ENCODE measurements around the gene ATP8A2.
"Not testable (repeated sequence)": the region's sequence is repeated elsewhere in the genome, so short reads cannot be mapped to it uniquely, and the experiment has no call there.

ATP8A2 gene

GRCh38 chr13:26047040-26047439 is 675.3 kb downstream of the ATP8A2 start:
- no peak overlapping the region for H3K27ac Mint-ChIP-seq
- H3K36me3 Mint-ChIP-seq = no peaks in the 10 kb centered on the region
- H3K9me3 Mint-ChIP-seq = no peaks in the 10 kb centered on the region
- H3K4me3 Mint-ChIP-seq = no peak overlapping the region
- no peak for ATAC-seq
- no peaks in the 10 kb centered on the region for H3K4me1 Mint-ChIP-seq
- peaks cover 35% of the 10 kb centered on the region for H3K27me3 Mint-ChIP-seq

GRCh38 chr13:26048741-26049140 is 677.0 kb downstream of the ATP8A2 start:
- H3K4me3 Mint-ChIP-seq = no peak overlapping the region
- no peaks in the 10 kb centered on the region for H3K4me1 Mint-ChIP-seq
- H3K27ac Mint-ChIP-seq = no peak overlapping the region
- no peaks in the 10 kb centered on the region for H3K36me3 Mint-ChIP-seq
- no peaks in the 10 kb centered on the region for H3K9me3 Mint-ChIP-seq
- no peak for ATAC-seq
- H3K27me3 Mint-ChIP-seq = peaks cover 49% of the 10 kb centered on the region

- no peaks in the 10 kb centered on the region for H3K36me3 Mint-ChIP-seq
- peaks cover 49% of the 10 kb centered on the region for H3K27me3 Mint-ChIP-seq
- H3K4me3 Mint-ChIP-seq = no peak overlapping the region
- ATAC-seq = no peak
- no peaks in the 10 kb centered on the region for H3K4me1 Mint-ChIP-seq
- H3K27ac Mint-ChIP-seq = no peak overlapping the region
- no peaks in the 10 kb centered on the region for H3K9me3 Mint-ChIP-seq
Measured at GRCh38 chr13:26050568-26051230, 678.9 kb downstream of the ATP8A2 start.

- Mint-ChIP-seq H3K4me3 (no peak overlapping the region), H3K36me3 (no peaks in the 10 kb centered on the region), H3K4me1 (no peaks in the 10 kb centered on the region), H3K27me3 (peaks cover 49% of the 10 kb centered on the region), H3K27ac (no peak overlapping the region), H3K9me3 (no peaks in the 10 kb centered on the region)
- no peak for ATAC-seq
Measured at GRCh38 chr13:26051231-26051656, 679.5 kb downstream of the ATP8A2 start.

- Mint-ChIP-seq H3K27ac (no peak within 1 kb of the TSS), H3K4me1 (no peaks in the 10 kb centered on the region), H3K4me3 (peak within 1 kb of the TSS; percentile 43), H3K36me3 (no peaks in the 10 kb centered on the region), H3K27me3 (peaks cover 49% of the 10 kb centered on the region), H3K9me3 (no peaks in the 10 kb centered on the region)
- peak; percentile 45 for ATAC-seq
Measured at GRCh38 chr13:26051657-26052311, 680.0 kb downstream of the ATP8A2 start, which contains the start of gene SHISA2. Gene SHISA2, minus strand, starts transcription at chr13:26052016. Its CDS starts 1,041 bp downstream, at chr13:26050975.

GRCh38 chr13:26052337-26052736 is 680.6 kb downstream of the ATP8A2 start:
- H3K36me3 Mint-ChIP-seq = no peaks in the 10 kb centered on the region
- H3K4me1 Mint-ChIP-seq = no peaks in the 10 kb centered on the region
- H3K9me3 Mint-ChIP-seq = no peaks in the 10 kb centered on the region
- peaks cover 47% of the 10 kb centered on the region for H3K27me3 Mint-ChIP-seq
- no peak for ATAC-seq
- H3K4me3 Mint-ChIP-seq = peak overlapping the region; percentile 43
- H3K27ac Mint-ChIP-seq = no peak overlapping the region

GRCh38 chr13:26053418-26053980 is 681.7 kb downstream of the ATP8A2 start:
- H3K27me3 Mint-ChIP-seq = peaks cover 47% of the 10 kb centered on the region
- ATAC-seq = no peak
- H3K27ac Mint-ChIP-seq = no peak overlapping the region

GRCh38 chr13:26054896-26055295 is 683.1 kb downstream of the ATP8A2 start:
- Mint-ChIP-seq H3K9me3 (no peaks in the 10 kb centered on the region), H3K27ac (no peak overlapping the region), H3K4me3 (no peak overlapping the region), H3K27me3 (peaks cover 37% of the 10 kb centered on the region), H3K36me3 (no peaks in the 10 kb centered on the region), H3K4me1 (no peaks in the 10 kb centered on the region)
- no peak for ATAC-seq

More at GRCh38 chr13:26053418-26053980, 681.7 kb downstream of the ATP8A2 start:
- no peaks in the 10 kb centered on the region for H3K9me3 Mint-ChIP-seq
- no peaks in the 10 kb centered on the region for H3K36me3 Mint-ChIP-seq
- H3K4me1 Mint-ChIP-seq = no peaks in the 10 kb centered on the region
- no peak overlapping the region for H3K4me3 Mint-ChIP-seq

- no peak for ATAC-seq
- no peak overlapping the region for H3K27ac Mint-ChIP-seq
- no peaks in the 10 kb centered on the region for H3K4me1 Mint-ChIP-seq
- no peaks in the 10 kb centered on the region for H3K36me3 Mint-ChIP-seq
- H3K4me3 Mint-ChIP-seq = no peak overlapping the region
- H3K9me3 Mint-ChIP-seq = no peaks in the 10 kb centered on the region
- H3K27me3 Mint-ChIP-seq = peaks cover 8% of the 10 kb centered on the region
Measured at GRCh38 chr13:26058704-26059103, 686.9 kb downstream of the ATP8A2 start.

GRCh38 chr13:26060357-26060756 is 688.6 kb downstream of the ATP8A2 start:
- no peaks in the 10 kb centered on the region for H3K36me3 Mint-ChIP-seq
- no peak for ATAC-seq
- H3K4me1 Mint-ChIP-seq = no peaks in the 10 kb centered on the region
- H3K9me3 Mint-ChIP-seq = no peaks in the 10 kb centered on the region
- no peak overlapping the region for H3K4me3 Mint-ChIP-seq
- H3K27ac Mint-ChIP-seq = no peak overlapping the region
- peaks cover 8% of the 10 kb centered on the region for H3K27me3 Mint-ChIP-seq

- peaks cover 8% of the 10 kb centered on the region for H3K27me3 Mint-ChIP-seq
- H3K36me3 Mint-ChIP-seq = no peaks in the 10 kb centered on the region
Measured at GRCh38 chr13:26061256-26061655, 689.5 kb downstream of the ATP8A2 start.

GRCh38 chr13:26061947-26062346 is 690.2 kb downstream of the ATP8A2 start:
- H3K9me3 Mint-ChIP-seq = no peaks in the 10 kb centered on the region
- H3K4me3 Mint-ChIP-seq = no peak overlapping the region
- no peaks in the 10 kb centered on the region for H3K36me3 Mint-ChIP-seq
- H3K4me1 Mint-ChIP-seq = no peaks in the 10 kb centered on the region
- peaks cover 8% of the 10 kb centered on the region for H3K27me3 Mint-ChIP-seq
- no peak overlapping the region for H3K27ac Mint-ChIP-seq
- ATAC-seq = no peak

More at GRCh38 chr13:26061256-26061655, 689.5 kb downstream of the ATP8A2 start:
- H3K4me1 Mint-ChIP-seq = no peaks in the 10 kb centered on the region
- no peaks in the 10 kb centered on the region for H3K9me3 Mint-ChIP-seq
- H3K27ac Mint-ChIP-seq = no peak overlapping the region
- no peak overlapping the region for H3K4me3 Mint-ChIP-seq
- ATAC-seq = no peak

GRCh38 chr13:26062853-26063444 is 691.2 kb downstream of the ATP8A2 start:
- H3K36me3 Mint-ChIP-seq = no peaks in the 10 kb centered on the region
- H3K4me1 Mint-ChIP-seq = no peaks in the 10 kb centered on the region
- no peaks in the 10 kb centered on the region for H3K9me3 Mint-ChIP-seq
- no peak for ATAC-seq
- H3K4me3 Mint-ChIP-seq = no peak overlapping the region
- no peak overlapping the region for H3K27ac Mint-ChIP-seq
- peaks cover under 1% of the 10 kb centered on the region for H3K27me3 Mint-ChIP-seq

GRCh38 chr13:26066492-26066891 is 694.7 kb downstream of the ATP8A2 start:
- not testable (repeated sequence) for H3K36me3 Mint-ChIP-seq, ATAC-seq, H3K4me1 Mint-ChIP-seq, H3K9me3 Mint-ChIP-seq, H3K4me3 Mint-ChIP-seq, H3K27ac Mint-ChIP-seq
- peaks cover 11% of the 10 kb centered on the region for H3K27me3 Mint-ChIP-seq

- H3K9me3 Mint-ChIP-seq = no peaks in the 10 kb centered on the region
- H3K27me3 Mint-ChIP-seq = peaks cover 15% of the 10 kb centered on the region
- H3K4me3 Mint-ChIP-seq = no peak overlapping the region
- no peak for ATAC-seq
- H3K27ac Mint-ChIP-seq = no peak overlapping the region
- no peaks in the 10 kb centered on the region for H3K36me3 Mint-ChIP-seq
- no peaks in the 10 kb centered on the region for H3K4me1 Mint-ChIP-seq
Measured at GRCh38 chr13:26067601-26068000, 695.8 kb downstream of the ATP8A2 start.

Data from stimulated activated memory B cell treated with anti-CD40 and anti-IgM and Interleukin-4, amounts not matched to agents 10 μg/mL and 1 μg/mL and 100 μg/mL, for 72 hours (primary cell).